HG03103 (cell line): ENCODE measurements around the gene DESI1.
"Not testable (repeated sequence)": the region's sequence is repeated elsewhere in the genome, so short reads cannot be mapped to it uniquely, and the experiment has no call there.

Source experiments
- ATAC-seq: cut with Tn5 transposase; IDR thresholded peaks from one replicate; pipeline ENCODE4 v1.9.1; 2021; ENCODE audit warnings: low read depth; ENCODE audit not compliant: unreplicated experiment

DESI1 gene

GRCh38 chr22:41562461-41562860 is 58.4 kb downstream of the DESI1 start:
- no peak for ATAC-seq

GRCh38 chr22:41561788-41562187 is 59.1 kb downstream of the DESI1 start:
- ATAC-seq, result no peak

- no peak for ATAC-seq
Measured at GRCh38 chr22:41561335-41561734, 59.5 kb downstream of the DESI1 start.

- no peak for ATAC-seq
Measured at GRCh38 chr22:41560095-41560471, 60.8 kb downstream of the DESI1 start.

GRCh38 chr22:41558241-41558630 is 62.6 kb downstream of the DESI1 start:
- ATAC-seq, result not testable (repeated sequence)

- ATAC-seq, result no peak
Measured at GRCh38 chr22:41557401-41558240, 63.2 kb downstream of the DESI1 start.

- no peak for ATAC-seq
Measured at GRCh38 chr22:41556561-41556960, 64.3 kb downstream of the DESI1 start.

GRCh38 chr22:41555325-41555982 is 65.4 kb downstream of the DESI1 start:
- ATAC-seq, result no peak

GRCh38 chr22:41551877-41552582 is 68.8 kb downstream of the DESI1 start:
- ATAC-seq, result no peak

- ATAC-seq, result no peak
Measured at GRCh38 chr22:41550952-41551491, 69.8 kb downstream of the DESI1 start.

GRCh38 chr22:41548830-41549211 is 72.0 kb downstream of the DESI1 start:
- no peak for ATAC-seq
